B cell (primary cell): ENCODE data around the gene ADGRA3. TPM values are rescaled to one million over a fixed set of nuclear protein-coding genes. Genes with fewer than 3 reads are reported as not detected.

Experiments used
- ATAC-seq: fragments of 200-7000 bp; cut with Tn5 transposase; one replicate; pipeline ENCODE4 v1.10.0; 2021; ENCODE audit warnings: low read depth, mild to moderate bottlenecking, moderate number of reproducible peaks, moderate library complexity
- CTCF ChIA-PET: fragments of 350-600 bp; sonication (Branson Sonifier 250); formaldehyde crosslinking; loops from one replicate; lab custom pipeline; 2021; ENCODE audit warnings: antibody characterized with exemption, inconsistent platforms; lab: Charles Lee
- POLR2A ChIA-PET: fragments of 350-600 bp; sonication (Branson Sonifier 250); formaldehyde crosslinking; loops from one replicate; lab custom pipeline; 2021; ENCODE audit warnings: antibody characterized with exemption; lab: Charles Lee
- DNase-seq: peaks from one replicate; pipeline ENCODE4 v3.0.0; 2013
- H2AFZ ChIP-seq: 2 replicates; pipeline ENCODE4 v1.6.1; 2012; ENCODE audit warnings: mild to moderate bottlenecking, low read depth, low read length; ENCODE audit not compliant: insufficient read depth, poor library complexity, severe bottlenecking
- H3K27ac ChIP-seq, 2 donors: 1 replicate in 1 of 2; 2 replicates in 1 of 2; pipeline ENCODE4 v1.5.1; 2012 to 2013; ENCODE audit warnings: low read length in 2 of 2, mild to moderate bottlenecking in 2 of 2, moderate library complexity in 1 of 2
- H3K27me3 ChIP-seq, 4 experiments: fragments of 200-600 bp in 1 of 4; sonication (generic) in 1 of 4; replicated peaks in 1 of 4; 1 replicate in 2 of 4; 2 replicates in 2 of 4; pipeline versions ENCODE4 v1.6.1 to v1.7.0; 2013 to 2016; ENCODE audit warnings: low read length in 3 of 4, mild to moderate bottlenecking in 2 of 4, mixed read lengths in 1 of 4, moderate library complexity in 1 of 4; ENCODE audit not compliant: insufficient read depth in 4 of 4, control insufficient read depth in 3 of 4; ENCODE audit errors: control extremely low read depth in 1 of 4
- H3K36me3 ChIP-seq, 2 experiments: replicated peaks in 1 of 2; 1 replicate in 1 of 2; 2 replicates in 1 of 2; pipeline versions ENCODE4 v1.6.1 to v1.7.1; 2013; ENCODE audit warnings: low read length in 1 of 2; ENCODE audit not compliant: insufficient read depth in 2 of 2, control insufficient read depth in 1 of 2; ENCODE audit errors: control extremely low read depth in 1 of 2, extremely low read depth in 1 of 2
- H3K4me1 ChIP-seq, 2 donors: fragments of 200-600 bp in 1 of 2; sonication (generic) in 1 of 2; 1 replicate in 1 of 2; 2 replicates in 1 of 2; pipeline versions ENCODE4 v1.5.1 to v1.6.1; 2013 to 2017; ENCODE audit warnings: low read length in 2 of 2; ENCODE audit not compliant: control insufficient read depth in 2 of 2, insufficient read depth in 2 of 2
- H3K4me2 ChIP-seq: replicated peaks from 2 replicates; pipeline ENCODE3; 2012; ENCODE audit warnings: mild to moderate bottlenecking, low read depth, low read length; ENCODE audit not compliant: poor library complexity, severe bottlenecking
- H3K4me3 ChIP-seq, 5 experiments: fragments of 200-600 bp in 1 of 5; sonication (generic) in 1 of 5; 1 replicate in 3 of 5; 2 replicates in 2 of 5; pipeline versions ENCODE4 v1.5.1 to v1.7.0; 2011 to 2016; ENCODE audit warnings: low read length in 4 of 5, mild to moderate bottlenecking in 4 of 5, low read depth in 2 of 5, control low read depth in 1 of 5, moderate library complexity in 1 of 5; ENCODE audit not compliant: insufficient read depth in 1 of 5; ENCODE audit errors: control extremely low read depth in 1 of 5, extremely low read depth in 1 of 5
- H3K79me2 ChIP-seq: fragments of 200-600 bp; sonication (generic); one replicate; pipeline ENCODE4 v1.6.0; 2016; ENCODE audit warnings: low read length; ENCODE audit not compliant: control insufficient read depth, insufficient read depth
- H3K9ac ChIP-seq: fragments of 200-600 bp; sonication (generic); 2 replicates; pipeline ENCODE4 v1.6.1; 2017; ENCODE audit warnings: mild to moderate bottlenecking, low read length, moderate library complexity
- H3K9me3 ChIP-seq, 3 donors: one replicate each; pipeline versions ENCODE4 v1.6.1 to v1.7.1; 2013; ENCODE audit warnings: low read length in 2 of 3; ENCODE audit not compliant: control insufficient read depth in 2 of 3, insufficient read depth in 1 of 3; ENCODE audit errors: control extremely low read depth in 1 of 3
- H4K20me1 ChIP-seq: 2 replicates; pipeline ENCODE4 v1.6.0; 2012; ENCODE audit warnings: mild to moderate bottlenecking, low read length; ENCODE audit not compliant: insufficient read depth, control insufficient read depth, poor library complexity, severe bottlenecking
- H3K27ac Mint-ChIP-seq: one replicate; pipeline ENCODE4 v1.8.0; 2021; ENCODE audit warnings: mixed read lengths
- H3K27me3 Mint-ChIP-seq: one replicate; pipeline ENCODE4 v1.8.0; 2021; ENCODE audit warnings: mixed read lengths
- H3K4me1 Mint-ChIP-seq: one replicate; pipeline ENCODE4 v1.8.0; 2021; ENCODE audit warnings: mixed read lengths
- H3K4me3 Mint-ChIP-seq: one replicate; pipeline ENCODE4 v1.8.0; 2021; ENCODE audit warnings: mixed read lengths
- H3K9me3 Mint-ChIP-seq: one replicate; pipeline ENCODE4 v1.8.0; 2022; ENCODE audit warnings: mixed read lengths; ENCODE audit not compliant: insufficient read depth
- EZH2 ChIP-seq: IDR thresholded peaks from 2 replicates; pipeline ENCODE4 v1.6.1; 2012; ENCODE audit warnings: borderline replicate concordance, low read depth, mild to moderate bottlenecking, moderate library complexity, low read length; ENCODE audit not compliant: insufficient read depth, poor library complexity, severe bottlenecking
- WGBS: methylation state at CpG from one replicate; pipeline ENCODE4 v1.1.5; 2013; ENCODE audit warnings: missing lambda C conversion rate; ENCODE audit not compliant: insufficient coverage; 5-methylcytosine and 5-hydroxymethylcytosine counted together
- intact Hi-C: fragments of 100-400 bp; cut with micrococcal nuclease; formaldehyde crosslinking; loops from one replicate; pipeline ENCODE4 v1.10.0; 2022
- polyA plus RNA-seq: library from polyadenylated mRNA; depleted of rRNA; stranded (reverse); fragments of >200 nt; gene quantifications from 2 replicates; pipeline ENCODE4 v1.2.3, GENCODE V29; 2012
- total RNA-seq, 2 donors: library from RNA; stranded (reverse); fragments of 120-200 nt in 1 of 2; gene quantifications; 1 replicate in 1 of 2; 2 replicates in 1 of 2; pipeline versions ENCODE4 v1.2.3 to v1.2.4, GENCODE V29; 2013 to 2022
- TF ChIP-seq, protein P1 (sequence below): fragments of 200-600 bp; IDR thresholded peaks from one replicate; pipeline ENCODE4 v1.8.0; 2022; ENCODE audit warnings: antibody characterized with exemption, mild to moderate bottlenecking

Gene ADGRA3
- total and polyA plus RNA-seq, 2 donors (not counting 1 experiment from before 2014, with no cell fraction given): 0.25 TPM; not detected in 1

DNA sequence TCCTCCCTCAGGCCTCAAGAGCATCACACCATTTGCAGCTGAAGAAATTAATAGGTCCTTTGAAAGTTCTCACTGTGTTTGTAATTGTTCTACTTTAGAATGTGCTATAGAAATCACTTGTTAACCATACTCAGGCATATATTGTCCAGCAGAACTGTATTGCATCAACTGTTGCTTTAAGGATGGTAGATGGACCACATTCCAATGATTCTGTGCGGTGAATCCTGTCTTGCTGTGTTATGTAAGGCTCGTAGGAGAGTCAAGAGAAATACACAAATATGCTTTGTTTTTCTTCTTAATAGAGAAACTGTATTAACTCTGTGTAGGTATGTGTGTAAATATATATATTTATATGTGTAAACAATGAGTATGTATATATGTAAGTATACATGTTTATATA lies 6.3 kb upstream of the ADGRA3 start:
- no peaks in the 10 kb centered on the region for H3K36me3 ChIP-seq
- H4K20me1 ChIP-seq: no peaks in the 10 kb centered on the region
- H3K4me1 ChIP-seq: no peaks in the 10 kb centered on the region
- Mint-ChIP-seq H3K4me3 (no peak overlapping the region), H3K4me1 (no peaks in the 10 kb centered on the region), H3K9me3 (no peaks in the 10 kb centered on the region), H3K27ac (no peak overlapping the region), H3K27me3 (peaks cover 6% of the 10 kb centered on the region)
- no peak overlapping the region for H3K4me2 ChIP-seq
- no peak for ATAC-seq
- H3K9ac ChIP-seq: no peak overlapping the region
- intact Hi-C loops: no loop called here
- CTCF ChIA-PET: no interaction called here
- H3K9me3 ChIP-seq: no peaks in the 10 kb centered on the region
- H2AFZ ChIP-seq: no peak overlapping the region
- no peak for DNase-seq
- no peaks in the 10 kb centered on the region for H3K79me2 ChIP-seq
- WGBS: no CpG with 5 or more reads among the region's 2 CpGs
- POLR2A ChIA-PET: no interaction called here
- no peak overlapping the region for H3K4me3 ChIP-seq
- TF ChIP-seq EZH2: no peak
- TF ChIP-seq, protein P1, sequence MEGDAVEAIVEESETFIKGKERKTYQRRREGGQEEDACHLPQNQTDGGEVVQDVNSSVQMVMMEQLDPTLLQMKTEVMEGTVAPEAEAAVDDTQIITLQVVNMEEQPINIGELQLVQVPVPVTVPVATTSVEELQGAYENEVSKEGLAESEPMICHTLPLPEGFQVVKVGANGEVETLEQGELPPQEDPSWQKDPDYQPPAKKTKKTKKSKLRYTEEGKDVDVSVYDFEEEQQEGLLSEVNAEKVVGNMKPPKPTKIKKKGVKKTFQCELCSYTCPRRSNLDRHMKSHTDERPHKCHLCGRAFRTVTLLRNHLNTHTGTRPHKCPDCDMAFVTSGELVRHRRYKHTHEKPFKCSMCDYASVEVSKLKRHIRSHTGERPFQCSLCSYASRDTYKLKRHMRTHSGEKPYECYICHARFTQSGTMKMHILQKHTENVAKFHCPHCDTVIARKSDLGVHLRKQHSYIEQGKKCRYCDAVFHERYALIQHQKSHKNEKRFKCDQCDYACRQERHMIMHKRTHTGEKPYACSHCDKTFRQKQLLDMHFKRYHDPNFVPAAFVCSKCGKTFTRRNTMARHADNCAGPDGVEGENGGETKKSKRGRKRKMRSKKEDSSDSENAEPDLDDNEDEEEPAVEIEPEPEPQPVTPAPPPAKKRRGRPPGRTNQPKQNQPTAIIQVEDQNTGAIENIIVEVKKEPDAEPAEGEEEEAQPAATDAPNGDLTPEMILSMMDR: no peak
- peaks cover 0 to 5% (median 0%) of the 10 kb centered on the region in 4 experiments for H3K27me3 ChIP-seq
- no peak overlapping the region for H3K27ac ChIP-seq

DNA sequence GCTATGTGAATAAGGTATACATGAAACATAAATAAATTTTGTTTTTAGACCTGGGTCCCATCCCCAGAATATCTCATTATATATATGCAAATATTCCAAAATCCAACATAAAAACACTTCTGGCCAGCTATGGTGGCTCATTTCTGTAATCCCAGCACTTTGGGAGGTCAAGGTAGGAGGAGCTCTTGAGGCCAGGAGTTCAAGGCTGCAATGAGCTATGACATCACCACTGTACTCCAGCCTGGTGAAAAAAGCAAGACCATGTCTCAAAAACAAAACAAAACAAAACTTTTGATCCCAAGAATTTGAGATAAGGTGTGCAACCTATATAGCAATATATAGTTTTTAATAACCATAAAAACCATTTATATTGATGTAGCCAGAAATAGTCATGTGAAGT lies 5.4 kb upstream of the ADGRA3 start:
- H3K9me3 ChIP-seq: no peaks in the 10 kb centered on the region
- intact Hi-C loops: no loop called here
- no peaks in the 10 kb centered on the region for H3K4me1 ChIP-seq
- no peak overlapping the region for H3K9ac ChIP-seq
- CTCF ChIA-PET: no interaction called here
- H3K4me3 Mint-ChIP-seq: no peak overlapping the region
- ATAC-seq (no peak), DNase-seq (no peak)
- H4K20me1 ChIP-seq: no peaks in the 10 kb centered on the region
- no peaks in the 10 kb centered on the region for H3K9me3 Mint-ChIP-seq
- POLR2A ChIA-PET: no interaction called here
- no peak for TF ChIP-seq EZH2
- TF ChIP-seq, protein P1: no peak
- H3K4me1 Mint-ChIP-seq: peaks cover 5% of the 10 kb centered on the region
- no peak overlapping the region for H2AFZ ChIP-seq
- no peak overlapping the region for H3K27ac Mint-ChIP-seq
- H3K79me2 ChIP-seq: no peaks in the 10 kb centered on the region
- H3K36me3 ChIP-seq: no peaks in the 10 kb centered on the region
- H3K27ac ChIP-seq: no peak overlapping the region
- H3K27me3 ChIP-seq: peaks cover 0 to 7% (median 2%) of the 10 kb centered on the region in 4 experiments
- H3K27me3 Mint-ChIP-seq: peaks cover 14% of the 10 kb centered on the region
- H3K4me2 ChIP-seq: no peak overlapping the region
- no peak overlapping the region for H3K4me3 ChIP-seq
